ENCODE results near the gene TBX10.
"Not testable (repeated sequence)": the region's sequence is repeated elsewhere in the genome, so short reads cannot be mapped to it uniquely, and the experiment has no call there.

TBX10 gene

DNA sequence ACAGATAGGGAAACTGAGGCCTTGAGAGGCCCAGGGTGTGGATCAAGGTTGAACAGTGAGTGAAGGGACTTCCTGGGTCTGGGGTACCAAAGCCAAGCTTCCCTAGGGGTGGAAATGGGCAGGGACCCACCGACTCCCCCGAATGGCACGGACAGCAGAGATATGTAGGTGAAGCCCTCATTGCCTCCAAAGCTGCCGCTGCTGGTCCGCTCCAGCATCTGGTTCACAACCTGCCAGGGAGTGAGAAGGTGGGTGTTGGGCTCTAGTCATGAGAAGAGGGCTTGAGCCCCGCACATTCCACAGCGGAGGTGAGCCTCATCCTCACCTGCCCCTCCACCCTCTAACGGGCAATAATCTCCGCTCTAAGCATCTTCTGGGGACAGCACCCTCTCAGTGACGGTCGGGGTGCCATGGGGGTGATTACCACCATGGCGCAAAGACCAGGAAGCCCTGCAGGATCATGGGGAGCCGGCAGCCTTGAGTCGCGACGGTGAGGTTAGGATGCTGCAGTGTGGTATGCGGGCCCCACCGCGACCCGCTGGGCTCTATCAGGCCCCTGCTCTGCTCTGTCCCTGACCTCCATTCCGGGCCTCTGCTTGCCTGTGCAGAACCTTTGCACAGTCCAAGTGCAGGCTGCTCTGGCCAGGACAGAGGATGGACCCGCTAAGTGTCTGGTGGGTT, 24.1 kb upstream of the TBX10 start:
- DNase-seq, result no peak

DNA sequence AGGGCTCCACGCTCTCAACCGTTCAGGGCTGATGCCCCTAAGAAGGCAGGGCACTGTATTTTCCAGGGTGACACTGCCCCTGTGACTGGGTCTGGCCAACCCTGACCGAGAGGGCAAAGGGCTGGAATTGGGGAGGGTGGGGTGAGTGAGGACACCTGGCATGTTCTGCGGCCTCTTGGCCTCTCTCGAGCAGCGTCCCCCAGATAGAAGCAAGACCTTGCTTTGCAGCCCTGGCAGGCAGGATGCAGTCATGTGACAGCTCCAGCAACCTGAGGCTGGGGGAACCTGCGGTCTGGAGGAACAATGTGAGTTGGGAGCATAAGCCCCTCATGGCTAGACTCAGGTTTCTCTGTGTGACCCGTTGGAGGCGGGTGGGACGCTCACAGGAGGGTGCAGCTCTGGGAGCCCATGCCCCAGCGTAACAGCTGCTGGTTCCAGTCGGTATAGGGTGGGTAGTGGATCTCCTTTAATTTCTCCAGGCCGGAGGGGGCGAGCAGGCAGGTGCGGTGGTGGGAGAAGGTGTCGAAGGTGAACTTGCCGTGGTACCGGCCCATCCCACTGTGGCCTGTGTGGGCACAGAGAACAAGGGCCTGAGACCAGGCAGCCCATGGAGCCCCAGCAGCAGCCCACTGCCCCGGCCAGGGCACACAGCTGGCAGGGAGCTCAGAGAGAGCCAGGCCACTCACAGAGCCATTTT, 23.4 kb upstream of the TBX10 start:
- no peak for DNase-seq

DNA sequence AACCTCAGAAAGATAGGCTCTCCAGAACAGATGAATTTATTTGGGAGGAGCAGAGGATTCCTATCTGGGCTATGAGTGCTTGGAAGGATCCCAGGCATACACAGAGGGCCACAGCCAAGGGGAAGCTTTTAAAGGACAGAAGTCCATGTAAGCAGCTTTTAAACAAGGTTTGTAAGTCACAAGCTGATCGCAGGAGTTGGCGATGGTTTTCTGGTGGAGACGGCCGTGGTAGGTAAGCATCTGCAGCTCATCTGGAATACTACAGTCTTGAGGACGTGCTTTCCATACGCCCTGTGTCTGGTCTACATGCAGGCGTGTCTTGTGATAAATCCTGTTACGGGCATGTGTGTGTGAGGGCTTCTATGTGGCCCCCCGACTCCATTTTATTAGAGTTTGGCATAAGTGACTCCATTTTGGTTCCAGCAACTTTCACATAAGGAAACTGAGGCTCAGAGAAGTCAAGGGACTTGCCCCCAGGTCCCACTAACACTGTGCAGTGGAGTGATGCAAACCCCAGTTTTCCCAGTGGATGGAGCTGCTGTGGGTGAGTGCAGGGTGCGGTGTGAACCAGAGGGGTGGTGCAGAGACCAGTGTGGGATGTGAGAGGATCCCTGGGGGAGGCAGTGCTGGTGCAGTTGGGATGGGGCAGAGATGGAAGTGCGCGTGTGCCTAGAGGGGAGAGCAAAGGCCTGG, 22.7 kb upstream of the TBX10 start:
- no peak for DNase-seq

DNA sequence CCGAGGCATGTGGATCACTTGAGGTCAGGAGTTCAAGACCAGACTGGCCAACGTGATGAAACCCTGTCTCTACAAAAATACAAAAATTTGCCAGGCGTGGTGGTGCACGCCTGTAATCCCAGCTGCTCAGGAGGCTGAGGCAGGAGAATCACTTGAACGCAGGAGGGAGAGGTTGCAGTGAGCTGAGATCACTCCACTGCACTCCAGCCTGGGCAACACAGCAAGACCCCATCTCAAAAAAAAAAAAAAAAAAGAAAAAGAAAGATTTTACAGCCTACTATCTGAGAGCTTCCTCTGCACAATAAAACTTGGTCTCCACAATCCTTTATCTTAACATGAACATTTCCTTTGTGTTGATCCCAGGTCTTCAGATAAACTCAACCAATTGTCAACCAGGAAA, 21.2 kb upstream of the TBX10 start:
- not testable (repeated sequence) for DNase-seq

DNA sequence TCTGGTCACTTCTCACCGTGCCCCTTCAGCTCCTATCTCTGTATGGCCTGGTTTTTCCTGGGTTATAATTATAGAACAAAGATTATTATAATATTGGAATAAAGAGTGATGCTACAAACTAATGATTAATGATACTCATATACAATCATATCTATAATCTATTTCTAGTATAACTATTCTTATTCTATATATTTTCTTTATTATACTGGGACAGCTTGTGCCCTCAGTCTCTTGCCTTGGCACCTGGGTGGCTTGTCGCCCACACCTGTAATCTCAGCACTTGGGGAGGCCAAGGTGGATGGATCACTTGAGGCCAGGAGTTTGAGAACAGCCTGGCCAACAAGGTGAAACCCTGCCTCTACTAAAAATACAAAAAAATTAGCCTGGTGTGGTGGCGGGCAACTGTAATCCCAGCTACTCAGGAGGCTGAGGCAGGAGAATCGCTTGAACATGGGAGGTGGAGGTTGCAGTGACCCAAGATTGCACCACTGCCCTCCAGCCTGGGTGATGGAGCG, 20.1 kb upstream of the TBX10 start:
- not testable (repeated sequence) for DNase-seq

DNA sequence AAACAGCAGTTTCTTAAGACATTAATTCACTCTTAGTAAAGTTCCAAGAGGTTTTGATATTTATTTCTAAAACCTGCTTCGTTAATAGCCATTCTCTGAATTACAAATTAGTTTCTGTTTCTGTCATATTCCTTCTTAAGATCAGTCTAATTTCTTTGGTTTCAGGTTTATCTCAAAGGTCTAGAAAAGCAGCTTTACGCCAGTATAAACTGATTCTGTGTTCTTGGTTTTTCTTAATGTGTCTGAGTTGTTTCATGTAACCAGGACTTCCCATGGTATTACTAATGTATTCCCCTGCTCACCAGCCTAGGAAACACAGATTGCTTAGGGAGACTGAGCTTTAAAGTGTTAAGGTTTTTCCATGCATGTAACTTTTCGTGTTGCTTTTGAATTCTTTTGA, 17.7 kb upstream of the TBX10 start:
- DNase-seq, result no peak

DNA sequence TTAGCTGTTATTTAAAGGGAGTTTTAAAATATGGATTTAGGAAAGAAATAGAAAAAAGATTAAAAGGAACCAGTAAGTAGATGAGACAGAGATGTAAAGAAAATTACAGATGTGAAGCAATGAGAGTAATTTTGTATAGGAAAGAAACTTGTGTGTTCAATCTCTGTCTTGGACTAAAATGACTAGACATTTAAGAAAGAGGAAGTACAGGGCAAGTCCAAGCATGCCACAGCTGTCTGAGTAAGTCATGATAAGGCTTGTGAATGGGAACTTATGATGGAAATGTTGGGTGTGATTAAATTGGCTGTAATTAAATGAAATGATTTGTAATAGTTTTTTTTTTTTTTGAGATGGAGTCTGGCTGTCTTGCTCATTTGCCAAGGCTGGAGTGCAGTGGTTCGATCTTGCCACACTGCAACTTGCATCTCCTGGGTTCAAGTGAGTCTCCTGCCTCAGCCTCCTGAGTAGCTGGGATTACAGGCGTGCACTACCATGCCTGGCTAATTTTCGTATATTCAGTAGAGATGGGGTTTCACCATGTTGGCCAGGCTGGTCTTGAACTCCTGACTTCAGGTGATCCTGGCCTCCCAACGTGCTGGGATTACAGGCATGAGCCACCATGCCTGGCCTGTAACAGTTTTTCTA, 16.8 kb upstream of the TBX10 start:
- no peak for DNase-seq

DNA sequence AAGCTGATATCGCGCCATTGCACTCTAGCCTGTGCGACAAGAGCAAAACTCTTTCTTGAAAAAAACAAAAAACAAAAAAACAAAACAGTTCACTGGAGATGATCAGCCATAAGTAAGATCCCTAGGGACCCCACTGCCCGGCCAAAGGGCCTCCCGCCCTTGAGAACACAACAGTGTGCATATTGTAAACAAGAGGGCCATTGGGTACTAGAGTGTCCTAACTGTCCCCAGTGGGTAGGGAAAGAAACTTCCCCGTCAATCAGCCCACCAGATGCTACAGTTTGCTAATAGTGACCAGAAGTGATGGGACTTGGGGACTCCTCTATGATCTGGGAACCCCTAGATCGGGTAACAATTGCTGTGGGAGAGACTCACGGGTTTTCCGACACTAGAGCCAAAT, 14.7 kb upstream of the TBX10 start:
- DNase-seq, result no peak

DNA sequence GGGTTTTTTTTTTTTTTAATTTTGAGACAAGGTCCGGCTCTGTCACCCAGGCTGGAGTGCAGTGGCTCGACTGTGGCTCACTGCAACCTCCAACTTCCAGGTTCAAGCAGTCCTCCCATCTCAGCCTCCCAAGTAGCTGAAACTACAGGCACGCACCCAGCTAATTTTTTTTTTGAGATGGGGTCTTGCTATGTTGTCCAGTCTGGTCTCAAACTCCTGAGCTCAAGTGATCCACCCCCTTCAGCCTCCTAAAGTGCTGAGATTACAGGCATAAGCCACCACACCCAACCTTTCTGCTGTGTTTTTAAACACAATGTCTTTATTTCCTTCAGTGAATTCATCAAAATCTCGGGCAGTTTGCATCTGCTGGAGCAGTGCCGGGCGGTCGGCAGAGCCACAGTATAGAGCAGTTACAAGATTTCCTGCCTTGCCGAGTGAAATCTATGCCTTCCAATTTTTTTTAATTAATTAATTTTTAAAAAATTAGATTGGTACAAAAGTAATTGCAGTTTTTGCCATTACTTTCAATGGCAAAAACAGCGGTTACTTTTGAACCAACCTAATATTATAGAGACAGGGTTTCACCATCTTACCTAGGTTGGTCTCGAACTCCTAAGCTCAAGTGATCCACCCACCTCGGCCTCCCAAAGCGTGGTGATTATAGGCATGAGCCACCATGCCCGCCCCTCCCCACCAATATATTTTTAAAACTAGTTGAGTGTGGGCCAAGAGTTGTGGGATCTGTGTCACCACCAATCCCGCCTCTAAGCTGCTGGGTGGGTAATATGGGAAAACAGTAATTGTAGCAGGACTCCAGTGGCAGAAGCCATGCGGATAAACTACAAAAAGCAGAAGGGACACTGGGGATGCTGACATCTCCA, 13.6 kb upstream of the TBX10 start:
- DNase-seq, result no peak

DNA sequence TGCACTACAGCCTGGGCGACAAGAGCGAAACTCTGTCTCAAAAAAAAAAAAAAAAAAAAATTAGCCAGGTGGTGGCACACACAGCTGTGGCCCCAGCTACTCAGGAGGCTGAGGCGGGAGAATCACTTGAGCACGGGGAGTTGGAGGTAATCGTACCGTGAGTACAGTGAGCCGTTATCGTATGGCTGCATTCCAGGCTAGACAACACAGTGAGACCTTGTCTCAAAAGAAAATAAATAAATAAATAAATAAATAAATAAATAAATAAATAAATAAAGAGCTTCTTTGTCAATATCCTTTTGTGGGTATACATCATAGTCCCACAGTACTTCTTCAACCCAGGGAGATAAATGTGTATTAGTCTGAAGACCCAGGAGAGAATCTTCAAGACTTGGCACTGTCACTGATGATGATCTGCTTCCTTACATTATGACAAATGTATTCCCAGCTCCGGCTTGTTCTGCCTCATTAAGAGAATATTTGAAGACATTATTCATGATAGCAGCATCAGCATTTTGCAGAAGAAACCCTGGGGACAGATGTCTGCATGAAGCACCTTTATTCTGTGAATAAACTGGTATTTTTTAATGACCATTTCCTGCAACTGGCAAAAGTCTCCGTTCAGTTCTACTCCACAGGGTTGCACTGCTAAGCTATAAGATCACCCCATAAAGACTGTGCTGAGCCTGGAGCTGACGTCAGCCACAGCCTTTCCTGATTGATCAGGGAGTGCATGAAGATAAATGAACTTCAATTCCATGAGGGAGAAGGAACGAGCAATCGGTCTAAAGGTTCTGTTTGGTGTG, 12.6 kb upstream of the TBX10 start:
- DNase-seq, result no peak

DNA sequence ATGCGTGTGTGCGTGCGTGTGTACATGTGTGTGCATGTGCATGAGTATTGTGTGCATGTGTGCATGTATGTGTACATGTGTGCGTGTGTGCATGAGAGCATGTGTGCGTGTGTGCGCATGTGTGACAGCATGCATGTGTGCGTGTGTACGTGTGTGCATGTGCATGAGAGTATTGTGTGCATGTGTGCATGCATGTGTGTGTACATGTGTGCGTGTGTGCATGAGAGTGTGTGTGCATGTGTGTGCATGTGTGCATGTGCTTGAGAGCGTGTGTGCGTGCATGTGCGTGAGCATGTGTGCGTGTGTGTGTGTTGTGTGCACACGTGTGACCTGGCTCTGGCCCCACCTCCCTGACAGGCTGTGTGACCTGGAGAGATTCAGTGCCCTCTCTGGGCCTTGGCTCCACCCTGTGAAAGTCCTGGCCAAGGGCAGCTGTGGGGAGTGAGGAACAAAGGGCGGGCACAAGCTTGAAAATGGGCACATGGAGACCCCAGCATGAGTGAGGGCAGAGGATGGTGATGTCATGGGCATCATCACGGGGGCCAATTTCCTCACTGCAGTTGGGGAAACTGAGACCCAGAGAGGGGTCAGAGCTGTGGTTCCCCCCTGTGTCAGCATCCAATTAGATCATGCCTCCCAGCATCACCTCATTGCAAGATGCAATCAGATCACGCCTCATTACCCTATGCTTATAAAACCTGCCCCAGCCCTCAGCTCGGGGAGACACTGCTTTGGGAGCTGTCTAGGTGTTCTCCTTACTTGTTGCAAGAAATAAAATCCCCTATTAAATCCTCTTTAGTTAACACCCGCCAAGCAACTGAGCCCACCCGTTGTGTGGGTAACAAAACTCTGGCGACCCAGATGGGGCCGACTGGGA, 10.3 kb upstream of the TBX10 start:
- no peak for DNase-seq

DNA sequence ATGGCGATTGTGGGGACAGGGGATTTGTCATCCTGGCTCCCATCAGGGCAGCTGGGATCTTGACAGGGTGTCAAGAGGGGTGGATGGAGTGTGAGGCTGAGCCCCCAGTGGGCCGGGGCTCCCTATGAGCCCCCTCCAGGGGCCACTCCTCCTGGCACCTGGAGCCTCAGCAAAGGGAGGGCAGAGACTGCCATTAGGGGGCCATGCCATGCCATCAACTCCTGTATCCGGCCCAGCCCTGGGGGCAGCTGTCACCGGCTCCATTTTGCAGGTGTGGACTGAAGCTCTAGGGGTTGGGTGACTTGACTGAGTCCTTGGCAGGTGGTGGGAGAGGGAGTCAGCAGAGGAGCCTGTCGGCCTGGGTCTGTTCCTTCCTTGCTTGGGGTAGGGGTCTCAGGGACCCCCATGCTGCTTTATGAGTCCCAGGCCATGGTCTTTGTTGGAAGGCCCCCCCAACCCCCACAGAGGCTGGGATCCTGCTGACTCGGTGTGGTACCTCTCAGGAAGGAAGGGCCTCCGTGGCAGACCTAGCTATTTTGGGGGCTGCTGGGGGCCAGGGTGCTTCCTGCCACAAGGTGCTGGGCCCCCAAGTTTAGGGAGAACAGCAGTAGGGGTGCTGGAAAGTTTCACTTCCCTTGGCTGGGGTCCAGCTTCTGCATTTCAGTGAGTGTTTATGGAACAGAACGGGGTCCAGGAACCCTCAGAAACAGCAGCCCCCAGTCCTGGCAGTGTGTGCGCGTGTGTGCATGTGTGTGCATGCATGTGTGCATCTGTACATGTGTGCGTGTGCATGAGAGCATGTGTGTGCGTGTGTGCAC, 9.4 kb upstream of the TBX10 start:
- DNase-seq, result no peak

DNA sequence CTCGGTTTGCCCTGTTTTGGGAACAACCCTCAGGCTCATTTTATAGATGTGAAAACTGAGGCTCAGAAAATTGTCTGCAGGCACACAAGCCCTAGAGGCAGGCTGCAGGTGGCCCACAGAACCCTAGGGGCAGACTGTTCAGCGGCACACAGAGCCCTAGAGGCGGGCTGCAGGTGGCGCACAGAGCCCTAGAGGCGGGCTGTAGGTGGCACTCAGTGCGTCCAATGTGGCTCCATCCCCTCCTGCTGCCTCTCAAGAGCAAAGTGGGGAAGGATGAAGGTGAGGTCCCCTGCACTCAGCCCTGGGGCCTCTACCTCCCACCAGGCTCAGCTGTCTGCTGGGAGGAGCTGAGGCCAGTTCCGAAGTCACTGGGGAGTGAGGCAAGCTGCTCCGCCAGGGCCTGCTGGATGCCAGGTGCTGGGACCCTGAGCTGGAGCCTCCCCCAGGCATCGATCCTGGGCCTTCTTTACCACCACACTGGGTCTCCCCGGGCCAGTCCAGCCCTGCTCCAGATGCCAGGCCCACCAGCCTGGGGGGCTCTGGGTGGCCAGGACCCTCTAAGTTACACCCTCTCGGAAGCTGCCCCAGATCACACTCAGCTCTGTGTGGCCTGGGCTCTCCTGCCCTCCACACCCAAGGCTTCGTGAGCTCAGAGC, 8.7 kb upstream of the TBX10 start:
- peak; percentile 58 for DNase-seq

DNA sequence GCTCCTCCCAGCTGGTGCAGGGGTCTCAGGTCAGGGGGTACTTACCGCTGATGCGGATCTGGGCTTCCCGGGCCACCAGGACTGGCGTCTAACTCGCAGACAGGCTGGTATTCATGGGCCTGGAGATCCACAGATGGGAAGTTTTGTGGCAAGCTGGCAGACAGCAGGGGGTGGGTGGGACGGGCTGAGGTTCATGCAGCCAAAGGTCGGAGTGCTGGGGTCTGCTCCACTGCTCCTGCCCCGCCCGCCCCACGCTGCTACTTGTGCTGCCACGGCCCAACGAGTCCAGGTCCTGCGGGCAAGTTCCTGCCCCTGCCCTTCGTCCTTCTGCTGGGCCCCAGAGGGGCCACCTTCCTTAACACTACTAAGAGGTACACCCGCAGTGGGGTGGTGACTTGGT, 7.9 kb upstream of the TBX10 start:
- no peak for DNase-seq

DNA sequence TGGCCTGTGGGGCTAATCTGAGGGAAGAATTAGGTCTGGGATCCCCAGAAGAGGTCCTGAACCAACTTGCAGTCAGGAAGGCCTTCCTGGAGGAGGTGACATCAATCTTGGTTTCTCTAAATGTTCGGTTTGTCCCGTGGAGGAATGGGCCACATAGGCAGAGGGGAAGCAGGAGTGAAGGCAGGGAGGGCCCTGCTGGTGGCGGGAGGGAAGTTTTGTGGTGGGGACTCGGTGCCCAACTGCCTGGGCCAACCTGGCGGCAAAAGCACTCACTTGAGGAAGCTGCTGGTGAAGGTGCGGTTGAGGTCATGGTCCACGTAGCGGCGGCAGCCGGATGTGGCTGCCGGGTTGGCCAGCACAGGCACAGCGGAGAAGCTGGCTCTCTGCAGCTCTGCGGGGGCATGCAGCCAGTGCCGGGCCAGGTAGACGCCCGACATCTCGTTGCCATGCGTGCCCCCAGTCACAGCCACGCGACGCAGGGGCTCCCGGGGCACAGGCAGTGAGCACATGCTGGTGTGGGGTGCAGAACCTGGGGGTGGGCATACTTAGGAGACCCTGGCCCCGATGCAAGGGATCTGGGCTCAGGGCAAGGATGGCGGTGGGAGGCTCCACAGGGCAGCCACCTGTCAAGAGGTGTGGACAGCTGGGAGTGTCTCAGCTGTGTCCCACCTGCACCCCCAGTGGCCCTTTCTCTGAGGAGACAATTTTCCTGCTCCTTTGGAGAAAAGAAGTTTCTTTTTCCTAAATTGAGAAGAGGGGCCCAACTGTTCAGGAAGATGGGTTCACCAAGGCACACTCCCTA, 7.2 kb upstream of the TBX10 start:
- DNase-seq, result peak; percentile 39

DNA sequence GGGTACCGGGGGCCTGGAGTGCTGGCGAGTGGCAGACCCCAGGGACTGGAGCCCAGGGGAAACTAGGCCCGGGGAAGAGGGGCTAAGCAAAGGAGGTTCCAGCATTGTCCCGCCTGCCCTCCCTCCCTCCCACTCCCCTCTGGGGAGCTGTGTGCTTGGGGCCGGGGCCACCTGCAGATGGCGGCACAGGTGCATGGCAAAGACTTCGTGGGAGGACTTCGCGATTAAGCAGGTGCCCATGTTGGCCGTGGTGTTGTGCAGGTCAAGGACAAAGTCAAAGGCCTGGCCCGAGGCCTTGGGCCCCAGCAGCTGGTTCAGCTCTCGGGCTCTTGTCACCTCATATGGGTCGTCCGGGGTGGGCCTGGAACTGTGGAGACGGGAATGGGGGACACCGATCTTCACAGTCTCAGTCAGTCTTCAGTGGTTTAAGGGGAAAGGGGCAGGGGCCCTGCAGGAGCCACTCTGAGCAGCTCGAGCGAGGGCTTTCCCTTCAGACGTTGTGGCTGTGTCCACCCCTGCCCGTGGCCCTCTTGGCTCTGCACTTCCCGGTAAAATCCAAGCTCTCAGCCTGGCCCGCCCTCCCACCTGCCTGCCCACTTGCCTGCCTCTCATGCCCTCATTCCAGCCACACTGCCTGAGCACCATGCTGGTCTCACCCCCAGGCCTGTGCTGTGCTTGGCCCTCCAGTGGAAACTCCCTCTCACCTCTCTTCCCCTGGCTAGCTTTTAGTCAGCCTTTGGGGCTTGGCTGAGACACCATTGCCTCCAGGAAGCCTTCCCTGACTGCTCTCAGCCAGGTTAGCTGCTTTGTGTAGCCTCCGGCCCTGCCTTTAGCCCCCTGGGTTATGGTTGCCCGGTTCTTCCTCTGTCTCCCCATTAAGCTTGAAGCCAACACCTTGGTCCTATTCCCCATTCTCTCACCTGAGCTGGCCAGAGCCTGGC, 6.2 kb upstream of the TBX10 start:
- DNase-seq, result no peak

Data from activated T-cell treated with anti-CD3 and anti-CD28 coated beads, Interleukin-2, amount 50 U/mL, for 1 hour (primary cell).